Inferior parietal cortex (tissue), 1 donor: ENCODE results near the gene CLUH.

Experiments used
- DNase-seq: peaks from one replicate; pipeline ENCODE4 v3.0.0-alpha.2; 2016; ENCODE audit errors: extremely low spot score

Gene CLUH

DNA sequence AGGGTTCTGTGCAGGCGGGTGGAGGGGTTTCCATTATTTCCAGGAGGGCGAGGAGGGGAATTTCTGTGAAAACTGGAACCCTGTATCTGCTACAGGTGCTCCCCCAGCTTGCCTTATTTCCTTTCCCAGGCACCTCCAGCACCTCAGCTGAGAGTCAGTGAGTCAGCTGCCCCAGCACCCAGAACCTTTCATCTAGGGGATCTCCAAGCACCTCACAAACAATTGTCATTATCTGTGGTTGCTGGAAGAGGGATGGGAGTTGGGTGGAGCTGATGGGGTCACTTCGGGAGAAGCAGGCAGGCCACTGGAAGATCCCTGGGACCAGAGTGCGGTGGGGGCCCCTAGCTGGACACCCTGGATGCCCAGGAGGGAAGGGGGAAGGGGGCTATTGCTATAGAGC, 10.0 kb upstream of the CLUH start:
- DNase-seq, result no peak

GRCh38 chr17:2719861-2720260, 8.3 kb upstream of the CLUH start:
- DNase-seq, result no peak

DNA sequence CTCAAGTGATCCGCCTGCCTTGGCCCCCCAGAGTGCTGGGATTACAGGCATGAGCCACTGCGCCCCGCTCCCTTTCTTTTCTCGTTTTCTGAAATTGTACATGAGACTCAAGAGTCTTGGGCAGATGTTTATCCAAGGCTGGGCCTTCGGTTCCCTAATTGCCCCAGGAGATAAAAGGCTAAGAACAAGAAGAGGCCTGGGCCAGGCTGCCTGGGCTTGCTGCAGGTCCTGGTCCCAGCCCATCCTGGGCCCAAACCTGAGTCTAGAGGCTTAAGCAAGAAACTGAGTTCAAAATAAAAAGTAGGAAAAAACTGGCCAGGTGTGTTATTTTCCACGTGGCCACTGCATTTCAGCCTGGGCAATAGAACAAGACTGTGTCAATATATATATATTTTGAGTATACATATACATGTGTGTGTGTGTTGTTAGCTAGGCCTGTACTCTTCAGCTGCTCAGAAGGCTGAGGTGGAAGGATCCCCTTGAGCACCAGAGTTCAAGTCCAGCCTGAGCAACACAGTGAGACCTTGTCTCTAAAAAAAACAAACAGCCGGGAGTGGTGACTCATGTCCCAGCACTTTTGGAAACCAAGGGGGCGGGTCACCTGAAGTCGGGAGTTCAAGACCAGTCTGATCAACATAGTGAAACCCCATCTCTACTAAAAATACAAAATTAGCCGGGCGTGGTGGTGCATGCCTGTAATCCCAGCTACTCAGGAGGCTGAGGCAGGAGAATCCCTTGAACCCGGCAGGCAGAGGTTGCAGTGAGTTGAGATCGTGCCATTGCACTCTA, 6.8 kb upstream of the CLUH start:
- no peak for DNase-seq

DNA sequence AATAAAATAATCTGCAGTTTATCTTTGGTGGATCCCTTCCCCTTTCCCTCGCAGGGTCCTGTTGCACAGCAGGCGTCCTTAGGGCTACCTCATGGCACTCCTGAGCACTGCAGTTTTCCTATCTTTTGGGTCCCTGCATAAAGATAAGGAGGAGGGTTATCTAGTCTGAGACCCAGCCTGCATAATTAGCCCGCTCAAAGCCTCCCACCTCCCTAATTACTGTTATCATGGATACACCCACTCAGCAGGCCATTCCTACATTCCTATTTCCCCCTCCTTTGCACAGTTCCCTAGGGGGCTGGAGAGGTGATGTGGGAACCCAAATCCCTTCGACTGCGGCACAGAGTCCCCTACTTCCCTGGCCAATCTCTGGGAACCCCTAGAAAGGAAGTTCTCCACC, 5.1 kb upstream of the CLUH start:
- no peak for DNase-seq

DNA sequence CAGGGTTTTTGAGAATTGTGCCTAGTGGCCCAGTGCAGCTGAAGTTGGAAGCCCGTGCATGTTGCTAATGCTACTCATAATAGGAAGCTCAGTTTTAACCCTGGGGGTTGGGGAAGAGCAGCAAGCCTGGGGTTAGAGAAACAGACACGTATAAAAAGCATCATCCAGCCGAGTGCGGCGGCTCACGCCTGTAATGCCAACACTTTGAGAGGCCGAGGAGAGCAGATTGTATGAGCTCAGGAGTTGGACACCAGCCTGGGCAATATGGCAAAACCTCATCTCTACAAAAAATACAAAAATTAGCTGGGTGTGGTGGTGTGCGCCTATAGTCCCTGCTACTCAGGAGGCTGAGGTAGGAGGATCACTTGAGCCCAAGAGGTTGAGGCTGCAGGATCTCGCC, 2.3 kb upstream of the CLUH start:
- no peak for DNase-seq

GRCh38 chr17:2712300-2713043, 908 bp upstream of the CLUH start:
- DNase-seq, result no peak

DNA sequence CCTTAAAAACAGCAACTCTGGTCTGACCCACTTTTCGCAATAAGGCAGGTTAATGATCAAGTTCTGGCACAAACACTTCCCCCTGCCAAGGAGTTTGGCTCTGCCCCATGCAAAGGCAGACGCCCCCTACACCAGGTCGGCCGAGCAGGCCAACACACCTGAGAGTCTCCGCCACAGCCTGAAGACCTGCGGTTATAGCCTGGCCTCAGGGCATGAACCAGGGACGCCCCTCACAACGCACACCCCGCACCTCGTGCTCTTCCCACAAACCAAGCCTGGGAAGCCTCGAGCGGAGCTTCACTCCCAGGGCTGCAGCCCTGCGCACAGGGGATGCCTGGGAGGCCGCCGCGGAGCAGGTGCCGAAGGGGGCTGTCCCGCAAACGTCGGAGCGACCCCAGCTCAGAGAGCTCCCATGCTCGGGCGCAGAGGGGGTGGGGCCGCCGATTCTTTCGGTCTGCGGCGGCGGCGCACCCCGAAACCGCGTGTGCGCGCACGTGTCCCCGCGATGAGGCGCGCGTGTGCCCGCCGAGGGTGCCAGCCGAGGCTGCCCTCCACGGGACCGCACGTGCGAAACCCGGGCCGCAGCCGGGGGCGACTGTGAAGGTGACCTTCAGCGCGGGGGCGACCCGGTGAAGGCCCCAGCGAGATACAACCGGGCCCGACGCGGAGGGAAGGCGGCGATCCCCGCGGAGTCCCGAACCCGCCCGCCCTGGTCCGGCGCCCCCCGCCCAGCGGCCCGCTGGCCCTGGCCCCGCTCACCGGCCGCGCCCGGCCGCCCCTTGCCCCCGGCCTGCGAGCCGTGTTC, 559 bp downstream of the CLUH start:
- DNase-seq, result no peak

DNA sequence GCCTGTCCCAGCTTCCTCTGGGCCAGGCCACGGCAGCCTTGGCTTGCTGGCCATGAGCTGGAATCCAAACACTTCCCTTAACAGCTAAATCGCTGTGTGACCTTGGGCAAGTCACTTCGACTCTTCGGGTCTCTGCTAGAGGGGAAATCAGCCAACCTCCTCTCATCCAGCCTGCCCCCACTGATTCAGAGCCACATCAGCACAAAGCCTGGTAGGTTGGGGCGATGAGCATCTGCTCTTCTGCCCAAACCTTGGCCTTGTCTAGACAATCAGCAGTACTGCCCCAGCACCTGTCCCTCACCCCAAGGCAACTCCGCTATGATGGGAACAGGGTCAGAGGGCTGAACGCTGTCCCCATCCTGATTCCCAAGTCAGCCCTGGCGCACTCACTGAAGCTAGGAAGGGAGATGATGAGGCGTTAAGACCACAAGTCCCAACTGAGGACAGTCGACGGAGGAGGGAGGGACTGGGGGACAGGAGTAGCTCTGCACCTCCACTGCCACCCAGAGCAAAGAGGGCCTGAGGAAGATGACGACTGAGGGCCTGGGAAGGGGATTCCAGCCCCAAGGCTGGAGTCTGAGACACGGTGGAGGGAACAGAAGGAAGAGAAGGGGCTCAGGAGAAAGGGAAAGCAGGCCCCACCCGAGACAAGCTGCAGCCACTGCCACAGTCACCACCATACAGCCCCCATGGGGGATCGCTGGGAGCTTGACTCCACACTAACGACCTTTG, 1.3 kb downstream of the CLUH start:
- no peak for DNase-seq

DNA sequence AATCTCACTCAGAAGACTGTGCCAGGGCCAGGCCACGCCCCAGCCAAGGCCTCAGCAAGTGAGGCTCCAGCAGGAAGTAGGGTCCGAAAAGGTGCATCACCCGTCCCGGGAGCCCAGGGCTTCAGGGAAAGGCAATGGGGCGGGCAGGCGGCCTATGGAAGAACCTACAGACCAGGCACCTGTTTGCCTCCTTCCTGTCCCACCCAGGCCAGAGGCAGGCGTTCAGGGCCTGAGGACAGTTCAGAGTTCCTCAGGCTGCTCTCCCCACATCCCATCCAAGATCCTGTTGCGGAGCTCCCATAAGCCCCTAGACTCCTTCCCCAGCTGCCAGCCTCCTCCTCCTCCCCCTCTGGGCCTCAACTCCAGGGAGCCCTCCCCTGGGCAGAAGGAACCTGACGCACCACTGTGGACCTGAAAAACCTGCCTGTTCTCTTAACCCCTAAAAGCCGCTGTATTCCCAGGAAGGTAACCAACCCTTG, 2.3 kb downstream of the CLUH start:
- no peak for DNase-seq

DNA sequence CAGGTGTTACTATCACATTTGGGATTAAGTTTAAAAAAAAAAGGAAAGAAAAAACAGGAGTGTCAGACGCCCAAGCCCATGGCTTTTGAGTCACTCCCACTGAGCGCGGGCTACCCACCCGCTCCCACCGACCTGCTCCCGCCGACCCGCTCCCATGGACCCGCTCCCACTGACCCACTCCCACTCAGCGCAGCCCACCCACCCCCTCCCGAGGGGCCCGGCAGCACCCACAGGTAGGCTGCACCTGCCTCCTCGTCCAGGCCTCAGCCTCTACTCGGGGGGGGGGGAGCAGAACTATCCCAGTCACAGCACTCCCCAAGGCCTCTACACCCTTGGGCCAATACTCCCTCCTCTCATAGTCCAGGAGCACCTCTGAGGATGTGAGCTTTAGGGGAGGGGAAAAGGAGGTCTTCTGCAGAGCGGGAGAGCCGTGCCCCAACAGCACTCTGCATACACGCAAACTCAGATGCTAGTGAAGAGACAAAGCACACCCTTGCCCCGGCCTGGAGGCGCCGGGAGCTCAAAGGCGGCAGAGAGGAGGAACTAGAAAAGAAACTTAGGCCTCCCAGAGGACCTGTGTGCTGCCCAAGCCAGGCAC, 2.9 kb downstream of the CLUH start:
- DNase-seq, result no peak

GRCh38 chr17:2707721-2708584, 3.6 kb downstream of the CLUH start:
- DNase-seq, result no peak

GRCh38 chr17:2706911-2707510, 4.6 kb downstream of the CLUH start:
- no peak for DNase-seq

DNA sequence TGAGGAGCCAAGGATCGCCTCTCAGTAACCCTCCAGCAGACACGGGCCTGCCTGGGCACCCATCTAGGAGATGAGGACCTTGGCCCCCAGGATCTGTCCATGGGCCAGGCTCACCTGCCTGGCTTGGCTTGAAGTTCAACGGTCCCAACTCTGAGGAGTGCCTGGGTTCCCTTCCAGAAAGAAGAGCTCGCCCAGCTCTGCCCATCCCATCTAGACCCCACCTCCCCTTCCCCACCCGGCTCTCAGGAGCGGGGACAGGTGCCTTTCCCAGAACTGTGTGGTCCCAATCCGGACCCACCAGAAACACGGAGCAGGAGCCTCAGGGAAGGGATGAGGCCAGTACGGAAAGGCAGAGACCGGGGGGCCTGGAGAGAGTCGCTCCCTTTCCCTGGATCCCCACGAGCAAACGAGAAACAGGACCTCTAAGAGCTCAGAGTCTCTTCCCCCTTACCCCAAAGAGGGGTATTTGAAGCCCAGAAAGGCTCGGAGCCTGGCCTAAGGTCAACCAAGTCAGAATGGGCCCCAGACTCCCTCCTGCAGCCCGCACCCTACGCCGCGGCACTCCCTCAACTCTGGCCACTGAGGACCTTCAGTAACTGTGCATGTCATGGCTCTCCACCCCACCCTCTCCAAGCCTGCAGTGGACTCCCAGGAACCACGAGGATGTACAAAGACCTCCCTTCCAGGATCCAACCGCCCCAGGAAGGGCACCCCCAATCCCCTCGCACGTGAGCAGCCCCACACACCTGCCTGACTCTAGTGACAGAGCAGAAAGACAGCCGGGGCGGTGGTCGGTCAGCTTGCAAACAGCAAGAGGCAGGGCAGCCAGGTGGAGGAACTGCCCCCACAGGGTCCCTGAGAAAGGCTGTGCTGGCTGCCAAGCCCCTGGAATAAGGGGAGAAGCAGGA, 5.4 kb downstream of the CLUH start:
- no peak for DNase-seq

GRCh38 chr17:2705263-2705662, 6.3 kb downstream of the CLUH start:
- DNase-seq, result no peak

- DNase-seq, result no peak
Measured at GRCh38 chr17:2704890-2705248, 6.7 kb downstream of the CLUH start.

- no peak for DNase-seq
Measured at GRCh38 chr17:2704031-2704889, 7.3 kb downstream of the CLUH start.

- no peak for DNase-seq
Measured at GRCh38 chr17:2703606-2704005, 8.0 kb downstream of the CLUH start.

GRCh38 chr17:2703181-2703580, 8.4 kb downstream of the CLUH start:
- no peak for DNase-seq
